Measurements from ENCODE around the gene NPIPB6.
A peak's percentile ranks its signal among the peaks of the same experiment; 100 is the strongest.
"Not testable (repeated sequence)": the region's sequence is repeated elsewhere in the genome, so short reads cannot be mapped to it uniquely, and the experiment has no call there.

The NPIPB6 gene

GRCh38 chr16:28363408-28363807, at the start of gene NPIPB6:
Gene NPIPB6 (minus strand): TSS chr16:28363508. CDS start chr16:28362822, 686 bp downstream.
- not testable (repeated sequence) for DNase-seq (ENCODE audit: low spot score)

DNA sequence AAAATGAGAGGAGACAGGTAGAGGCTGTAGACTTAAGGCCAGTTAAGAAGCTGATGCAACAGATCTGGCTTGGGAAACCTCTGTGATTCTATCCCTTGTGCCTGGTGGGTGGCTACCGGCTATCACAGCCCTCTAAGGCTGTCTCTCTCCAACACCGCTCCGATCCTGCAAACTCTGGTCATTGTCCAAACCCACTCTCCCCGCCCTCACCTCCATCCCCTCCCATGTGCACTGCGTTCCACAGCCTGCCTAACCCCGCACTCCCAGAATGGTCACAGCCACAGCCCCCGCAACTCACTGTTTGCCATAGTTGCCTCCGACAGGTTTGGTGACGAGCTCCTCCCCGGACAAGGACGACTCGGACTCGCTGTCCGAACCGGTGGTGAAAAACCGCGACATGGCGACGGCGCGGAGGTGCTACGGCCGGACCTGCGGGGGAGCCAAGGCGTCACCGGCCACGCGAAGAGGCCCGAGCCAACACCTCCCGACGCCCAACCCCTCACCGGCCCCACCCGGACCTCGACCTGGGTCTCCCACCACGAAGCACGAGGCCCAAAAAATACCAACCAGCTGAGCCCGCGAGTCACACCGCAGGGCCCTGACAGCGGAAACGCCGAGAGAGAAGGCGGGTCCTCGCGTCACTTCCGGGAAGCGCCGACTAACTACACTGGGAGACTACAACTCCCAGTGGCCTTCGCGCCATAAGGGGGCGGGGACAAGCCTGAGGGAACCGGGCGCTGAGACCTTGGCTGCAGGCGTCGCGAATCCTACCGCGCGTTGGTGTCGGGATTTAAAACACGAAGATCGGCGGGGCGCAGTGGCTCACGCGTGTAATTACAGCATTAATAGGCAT, 40.1 kb upstream of the NPIPB6 start, which contains the start of gene EIF3CL:
TSS of gene EIF3CL (minus strand) at position 622 of the 853 bp plus-strand sequence. CDS start at position 399, 223 bp downstream.
- not testable (repeated sequence) for DNase-seq (ENCODE audit: low spot score)

GRCh38 chr16:28392054-28392453, 28.7 kb upstream of the NPIPB6 start:
- DNase-seq (ENCODE audit: low spot score): not testable (repeated sequence)

GRCh38 chr16:28382177-28382867, 19.0 kb upstream of the NPIPB6 start:
- DNase-seq (ENCODE audit: low spot score): not testable (repeated sequence)

DNA sequence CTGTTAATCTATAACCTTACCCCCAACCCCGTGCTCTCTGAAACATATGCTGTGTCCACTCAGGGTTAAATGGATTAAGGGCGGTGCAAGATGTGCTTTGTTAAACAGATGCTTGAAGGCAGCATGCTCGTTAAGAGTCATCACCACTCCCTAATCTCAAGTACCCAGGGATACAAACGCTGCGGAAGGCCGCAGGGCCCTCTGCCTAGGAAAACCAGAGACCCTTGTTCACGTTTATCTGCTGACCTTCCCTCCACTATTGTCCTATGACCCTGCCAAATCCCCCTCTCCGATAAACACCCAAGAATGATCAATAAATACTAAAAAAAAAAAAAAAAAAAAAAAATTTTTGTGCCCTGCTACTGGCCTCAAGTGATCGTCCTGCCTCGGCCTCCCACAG, 14.5 kb upstream of the NPIPB6 start:
- DNase-seq (ENCODE audit: low spot score): not testable (repeated sequence)

DNA sequence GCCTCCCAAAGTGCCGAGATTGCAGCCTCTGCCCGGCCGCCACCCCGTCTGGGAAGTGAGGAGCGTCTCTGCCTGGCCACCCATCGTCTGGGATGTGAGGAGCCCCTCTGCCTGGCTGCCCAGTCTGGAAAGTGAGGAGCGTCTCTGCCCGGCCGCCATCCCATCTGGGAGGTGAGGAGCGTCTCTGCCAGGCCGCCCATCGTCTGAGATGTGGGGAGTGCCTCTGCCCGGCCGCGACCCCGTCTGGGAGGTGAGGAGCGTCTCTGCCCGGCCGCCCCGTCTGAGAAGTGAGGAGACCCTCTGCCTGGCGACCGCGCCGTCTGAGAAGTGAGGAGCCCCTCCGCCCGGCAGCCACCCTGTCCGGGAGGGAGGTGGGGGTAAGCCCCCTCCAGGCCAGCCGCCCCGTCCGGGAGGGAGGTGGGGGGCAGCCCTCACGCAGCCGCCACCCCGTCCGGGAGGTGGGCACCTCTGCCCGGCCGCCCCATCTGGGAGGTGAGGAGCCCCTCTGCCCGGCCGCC, 13.9 kb upstream of the NPIPB6 start:
- not testable (repeated sequence) for DNase-seq (ENCODE audit: low spot score)

- not testable (repeated sequence) for DNase-seq (ENCODE audit: low spot score)
These were observed 11.8 kb upstream of the NPIPB6 start for GRCh38 chr16:28375115-28375514.

DNA sequence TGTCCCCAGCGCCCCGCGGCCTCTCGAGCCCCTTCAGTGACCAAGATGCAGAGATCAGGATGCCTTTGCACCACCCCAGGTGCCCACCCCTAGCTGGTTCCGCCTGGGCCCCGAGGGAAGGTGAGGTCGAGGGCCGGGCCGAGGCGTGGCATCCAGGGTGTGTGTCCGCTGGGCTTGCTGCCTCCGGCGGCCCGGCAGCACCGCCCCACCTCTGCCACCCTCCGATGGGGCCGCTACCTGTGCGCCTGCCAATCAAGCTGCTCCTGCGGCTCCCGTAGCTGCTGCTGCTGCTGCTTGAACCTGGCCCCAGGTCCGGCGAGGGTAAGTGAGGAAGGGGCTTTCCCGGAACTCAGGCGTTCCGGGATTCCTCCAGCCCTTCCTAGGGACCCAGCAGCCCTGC, 11.0 kb upstream of the NPIPB6 start:
- DNase-seq (ENCODE audit: low spot score): not testable (repeated sequence)

GRCh38 chr16:28367926-28368325, 4.6 kb upstream of the NPIPB6 start:
- not testable (repeated sequence) for DNase-seq (ENCODE audit: low spot score)

GRCh38 chr16:28364268-28365173, 1.2 kb upstream of the NPIPB6 start:
- DNase-seq (ENCODE audit: low spot score): not testable (repeated sequence)

DNA sequence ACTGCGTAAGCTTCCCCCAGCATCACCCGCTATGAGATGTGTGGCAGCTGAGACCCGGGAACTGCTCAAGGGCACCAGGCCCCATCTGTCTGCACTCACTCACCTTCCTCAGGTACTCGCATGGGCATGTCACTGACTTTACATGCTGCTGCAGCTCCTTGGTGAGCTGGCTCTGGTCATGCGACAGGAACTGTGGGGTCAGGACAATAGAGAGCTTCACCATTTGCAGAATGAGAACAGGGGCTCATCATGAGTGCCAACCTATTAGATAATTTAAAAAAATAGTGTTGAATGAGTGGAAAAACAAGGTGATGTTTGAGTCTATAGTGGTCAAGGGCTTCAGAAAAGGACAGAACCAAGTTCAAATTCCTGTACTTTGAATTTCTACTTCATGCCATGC, 708 bp downstream of the NPIPB6 start:
- not testable (repeated sequence) for DNase-seq (ENCODE audit: low spot score)

DNA sequence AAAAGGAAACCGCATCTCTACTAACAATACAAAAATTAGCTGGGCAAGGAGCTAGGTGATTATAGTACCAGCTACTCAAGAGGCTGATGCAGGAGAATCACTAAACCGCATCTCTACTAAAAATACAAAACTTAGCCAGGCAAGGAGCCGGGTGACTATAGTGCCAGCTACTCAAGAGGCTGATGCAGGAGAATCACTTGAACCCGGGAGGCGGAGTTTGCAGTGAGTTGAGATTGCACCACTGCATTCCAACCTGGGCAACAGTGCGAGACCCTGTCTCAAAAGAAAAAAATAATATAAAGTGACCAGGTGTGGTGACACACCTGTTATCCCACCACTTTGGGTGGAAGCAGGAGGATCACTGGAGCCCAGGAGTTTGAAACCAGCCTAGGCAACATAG, 25.1 kb downstream of the NPIPB6 start:
- not testable (repeated sequence) for DNase-seq (ENCODE audit: low spot score)

- not testable (repeated sequence) for DNase-seq (ENCODE audit: low spot score)
These were observed 26.2 kb downstream of the NPIPB6 start for GRCh38 chr16:28336940-28337710.

DNA sequence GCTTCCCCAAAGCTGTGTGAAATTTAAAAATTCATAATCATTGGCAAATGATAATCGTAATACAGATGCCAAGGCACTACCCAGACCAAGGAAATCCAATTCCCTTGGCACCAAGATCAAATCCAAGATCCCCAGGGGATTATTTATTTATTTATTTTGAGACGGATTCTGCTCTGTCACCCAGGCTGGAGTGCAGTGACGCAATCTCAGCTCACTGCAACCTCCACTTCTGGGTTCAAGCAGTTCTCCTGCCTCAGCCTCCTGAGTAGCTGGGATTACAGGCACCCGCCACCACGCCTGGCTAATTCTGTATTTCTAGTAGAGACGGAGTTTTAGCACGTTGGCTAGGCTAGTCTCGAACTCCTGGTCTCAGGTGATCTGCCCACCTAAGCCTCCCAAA, 27.6 kb downstream of the NPIPB6 start:
- DNase-seq (ENCODE audit: low spot score): not testable (repeated sequence)

GRCh38 chr16:28332632-28333031, 30.7 kb downstream of the NPIPB6 start:
- DNase-seq (ENCODE audit: low spot score): not testable (repeated sequence)

GRCh38 chr16:28330981-28331380, 32.3 kb downstream of the NPIPB6 start:
- DNase-seq (ENCODE audit: low spot score): not testable (repeated sequence)

DNA sequence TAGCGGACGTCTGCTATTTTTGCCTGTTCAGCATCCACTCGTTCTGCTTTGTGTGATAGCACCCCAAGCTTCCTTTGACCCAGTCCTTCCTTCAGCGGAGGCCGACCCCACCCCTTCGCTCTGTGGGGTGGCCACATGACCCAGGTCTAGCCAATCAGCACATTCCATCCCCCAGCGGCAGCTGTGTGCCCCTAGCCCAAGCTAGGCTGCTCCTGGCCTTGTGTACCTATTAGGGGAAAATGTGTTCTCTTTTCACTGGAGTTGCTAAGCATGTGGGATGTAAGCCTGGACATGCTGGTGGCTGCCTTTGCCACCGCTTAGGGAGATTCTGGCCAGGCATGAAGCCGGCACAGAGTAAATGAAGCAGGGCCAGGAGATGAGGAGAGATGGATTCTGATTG, 33.1 kb downstream of the NPIPB6 start:
- DNase-seq (ENCODE audit: low spot score): not testable (repeated sequence)

GRCh38 chr16:28326881-28327610, 36.3 kb downstream of the NPIPB6 start:
- peak; percentile 86 for DNase-seq (ENCODE audit: low spot score)

DNA sequence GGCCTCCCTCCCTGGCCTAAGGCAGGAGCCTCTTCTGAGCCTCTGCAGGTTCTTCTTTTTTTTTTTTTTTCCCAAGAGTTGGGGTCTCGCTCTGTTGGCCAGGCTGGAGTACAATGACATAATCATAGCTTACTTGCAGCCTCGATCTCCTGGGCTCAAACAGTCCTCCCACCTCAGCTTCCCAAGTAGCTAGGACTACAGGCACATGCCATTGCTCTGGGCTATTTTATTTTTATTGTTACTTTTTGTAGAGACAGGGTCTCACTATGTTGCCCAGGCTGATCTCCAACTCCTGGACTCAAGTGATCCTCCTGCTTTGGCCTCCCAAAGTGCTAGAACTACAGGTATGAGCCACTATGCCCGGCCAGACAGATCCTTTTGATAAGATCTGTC, 38.4 kb downstream of the NPIPB6 start:
- no peak for DNase-seq (ENCODE audit: low spot score)

DNA sequence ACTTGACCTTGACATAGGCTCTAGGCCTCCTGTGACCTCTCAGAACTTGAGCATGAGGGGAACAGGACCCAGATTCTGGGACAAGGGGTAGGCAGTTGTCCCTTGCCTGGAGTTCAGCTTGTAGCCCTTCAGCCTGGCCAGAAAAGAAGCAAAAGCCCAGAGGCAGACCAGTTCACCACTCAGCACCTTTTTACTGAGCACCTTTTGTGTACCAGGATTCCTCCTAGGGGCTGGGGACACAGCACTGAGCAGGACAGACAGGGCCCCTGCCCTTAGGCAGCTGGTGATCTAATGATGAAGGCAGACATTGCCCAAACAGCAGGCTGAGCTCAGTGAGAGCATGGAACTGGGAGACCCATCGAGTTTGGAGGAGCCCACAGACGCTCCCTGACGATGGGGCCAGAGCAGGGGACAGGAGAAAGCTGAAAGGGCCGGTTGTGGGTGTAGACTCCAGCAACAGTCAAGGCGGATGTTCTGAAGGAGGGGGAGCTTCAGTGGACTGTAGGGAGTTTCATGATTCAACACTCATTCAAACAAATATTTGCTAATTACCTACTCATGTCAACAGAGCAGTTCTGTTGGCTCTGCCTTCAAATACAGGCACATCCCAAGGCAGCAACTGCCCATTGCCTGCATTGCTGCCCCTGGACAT, 38.9 kb downstream of the NPIPB6 start:
- DNase-seq (ENCODE audit: low spot score): no peak
